CD4-positive, alpha-beta T cell treated with Interleukin-10 for 1 hour (primary cell): ENCODE data around the gene KBTBD12.
"Not testable (repeated sequence)": the region's sequence is repeated elsewhere in the genome, so short reads cannot be mapped to it uniquely, and the experiment has no call there.

Experiments
- DNase-seq: peaks from one replicate; pipeline ENCODE4 v3.0.0-alpha.2; 2020

The KBTBD12 gene

DNA sequence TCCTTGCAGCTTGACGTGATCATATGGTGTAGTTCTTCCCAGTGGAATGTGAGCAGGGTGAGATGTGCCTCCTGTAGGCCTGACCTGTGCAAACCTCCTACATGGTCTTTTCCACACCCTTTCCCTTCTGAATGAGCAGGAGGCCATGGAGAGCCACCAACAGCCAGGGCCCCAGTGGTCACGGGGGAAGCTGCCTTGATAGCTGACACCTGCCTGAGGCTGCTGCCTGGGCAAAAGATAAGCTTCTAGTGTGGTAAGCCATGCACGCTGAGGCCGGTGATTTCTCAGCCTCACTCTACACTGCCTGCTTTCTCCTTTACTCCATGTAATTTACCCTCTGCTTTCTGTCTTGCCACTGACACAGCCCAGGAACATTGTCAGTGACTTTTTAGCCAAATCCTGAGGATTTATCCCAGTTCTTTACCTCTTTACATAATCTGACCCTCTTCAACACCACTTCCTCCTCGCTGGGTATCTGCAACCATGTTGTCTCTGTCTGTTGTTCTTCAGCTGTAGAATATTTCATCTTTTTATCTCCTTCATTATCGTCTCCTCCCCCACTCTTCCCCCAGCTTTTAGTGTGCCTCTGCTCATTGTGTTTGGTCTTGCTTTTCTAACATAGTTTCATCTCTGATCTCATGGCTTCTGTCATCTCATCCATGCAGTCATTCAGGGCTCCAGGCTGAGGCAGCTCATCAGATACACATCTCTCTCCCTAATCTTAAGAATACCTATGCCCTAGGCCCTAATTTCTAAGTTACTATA is 11.2 kb upstream of the KBTBD12 start:
- DNase-seq: no peak

DNA sequence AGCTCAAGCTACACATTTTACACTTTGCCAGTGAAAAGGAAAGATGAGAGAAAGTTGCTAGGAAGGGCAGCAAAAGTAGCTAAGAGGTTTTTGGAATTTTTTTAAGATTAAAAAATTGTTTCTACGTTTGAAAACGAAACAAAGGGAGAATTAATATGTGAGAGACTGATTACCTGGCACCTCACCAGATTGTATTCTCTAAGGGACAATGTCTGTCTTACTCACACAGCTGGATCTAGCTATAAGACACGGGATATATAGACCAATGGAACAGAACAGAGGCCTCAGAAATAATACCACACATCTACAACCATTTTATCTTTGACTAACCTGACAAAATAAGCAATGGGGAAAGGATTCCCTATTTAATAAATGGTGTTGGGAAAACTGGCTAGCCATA is 9.5 kb upstream of the KBTBD12 start:
- no peak for DNase-seq

DNA sequence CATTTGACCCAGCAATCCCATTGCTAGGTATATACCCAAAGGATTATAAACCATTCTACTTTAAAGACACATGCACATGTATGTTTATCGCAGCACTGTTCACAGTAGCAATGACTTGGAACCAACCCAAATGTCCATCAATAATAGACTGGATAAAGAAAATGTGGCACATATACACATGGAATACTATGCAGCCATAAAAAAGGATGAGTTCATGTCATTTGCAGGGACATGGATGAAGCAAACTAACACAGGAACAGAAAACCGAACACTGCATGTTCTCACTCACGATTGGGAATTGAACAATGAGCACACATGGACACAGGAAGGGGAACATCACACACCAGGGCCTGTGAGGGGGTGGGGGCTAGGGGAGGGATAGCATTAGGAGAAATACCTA is 8.4 kb upstream of the KBTBD12 start:
- DNase-seq: not testable (repeated sequence)

DNA sequence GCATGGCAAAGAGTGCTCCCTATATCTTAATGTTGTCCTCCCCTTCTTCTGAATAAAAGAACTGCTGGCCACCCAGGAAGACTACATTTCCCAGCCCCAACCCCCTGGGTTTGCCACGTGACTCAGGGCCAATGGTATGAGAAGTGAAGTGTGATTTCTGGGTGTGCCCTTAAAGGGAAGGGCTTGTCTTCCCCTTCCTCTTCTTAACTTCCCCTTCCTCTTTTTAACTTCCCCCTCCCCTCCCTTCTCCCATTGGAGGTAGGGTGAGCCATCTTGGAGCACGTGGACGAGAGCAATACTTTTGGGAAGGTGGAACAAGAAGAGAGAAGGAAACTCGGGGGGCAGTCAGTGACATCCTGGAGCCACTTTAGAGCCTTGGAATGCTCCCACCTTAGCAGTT is 6.8 kb upstream of the KBTBD12 start:
- DNase-seq: no peak

DNA sequence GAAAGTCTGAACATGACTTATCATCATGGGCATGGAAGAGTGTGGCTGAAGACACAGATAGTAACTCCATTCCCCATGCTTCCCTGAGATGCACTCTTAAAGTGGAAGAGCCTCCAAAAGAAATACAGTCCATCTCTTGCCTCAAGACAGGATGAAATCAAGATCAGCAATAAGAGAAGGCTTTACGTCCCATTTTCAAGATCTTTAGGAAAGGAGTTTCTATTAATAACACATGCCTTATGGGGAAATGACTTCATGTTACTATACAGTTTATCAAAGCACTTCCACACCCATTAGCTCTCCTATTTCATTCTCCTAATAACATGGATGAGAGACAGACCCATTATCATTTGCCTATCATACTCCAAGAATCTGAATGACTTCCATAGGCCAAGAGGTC is 6.1 kb upstream of the KBTBD12 start:
- DNase-seq: no peak

DNA sequence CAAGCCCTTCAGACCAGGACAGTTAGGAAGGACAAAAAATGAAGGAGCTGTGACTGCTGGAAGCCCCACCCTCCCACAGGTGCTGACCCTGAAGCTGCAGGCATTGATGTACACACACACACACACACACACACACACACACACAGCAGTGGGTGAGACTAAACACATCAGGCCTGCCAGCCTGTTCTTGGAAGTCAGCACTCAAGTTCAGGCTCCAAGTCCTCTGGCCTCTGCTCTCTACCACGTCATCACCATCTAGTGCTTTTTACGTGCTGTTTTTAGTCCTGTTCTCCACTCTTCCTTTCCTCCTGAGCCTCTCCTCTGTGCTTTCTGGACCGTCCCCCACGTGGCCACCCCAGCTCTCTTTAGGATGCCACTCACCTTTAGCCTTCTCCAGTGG is 5.4 kb upstream of the KBTBD12 start:
- no peak for DNase-seq

DNA sequence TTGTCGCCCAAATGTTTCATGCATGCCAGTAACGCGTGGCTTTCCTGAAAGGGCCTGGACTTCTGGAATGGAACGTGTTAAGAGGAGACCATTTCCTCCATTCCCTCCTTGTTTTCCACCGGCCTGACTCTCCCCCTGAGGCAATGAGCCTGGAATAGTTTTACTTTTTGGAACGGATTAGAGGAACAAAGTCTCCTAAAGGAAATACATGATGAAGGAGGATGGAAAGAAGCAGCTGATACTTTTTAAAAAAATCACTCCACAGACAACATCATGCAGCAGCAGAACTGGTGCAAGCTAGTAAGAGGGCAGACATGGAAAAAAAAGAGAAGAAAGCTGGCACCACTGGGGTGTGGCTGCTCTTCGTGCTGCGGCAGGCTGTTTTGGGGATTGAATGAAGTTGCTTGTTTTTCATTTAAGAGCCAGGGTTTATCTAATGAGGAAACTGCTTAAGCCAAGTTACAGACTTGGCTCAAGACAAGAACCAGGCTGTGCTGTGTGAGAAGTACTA is 3.6 kb upstream of the KBTBD12 start:
- no peak for DNase-seq

DNA sequence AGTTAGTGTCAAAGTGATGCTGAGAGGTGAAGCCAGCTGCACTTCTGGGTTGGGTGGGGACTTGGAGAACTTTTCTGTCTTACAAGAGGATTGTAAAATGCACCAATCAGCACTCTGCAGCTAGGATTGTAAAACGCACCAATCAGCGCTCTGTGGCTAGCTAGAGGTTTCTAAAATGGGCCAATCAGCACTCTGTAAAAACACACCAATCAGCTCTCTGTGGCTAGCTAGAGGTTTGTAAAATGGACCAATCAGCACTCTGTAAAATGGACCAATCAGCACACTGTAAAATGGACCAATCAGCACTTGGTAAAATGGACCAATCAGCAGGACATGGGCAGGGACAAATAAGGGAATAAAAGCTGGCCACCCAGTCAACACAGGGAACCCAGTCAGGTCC is 1.2 kb upstream of the KBTBD12 start:
- DNase-seq: not testable (repeated sequence)

DNA sequence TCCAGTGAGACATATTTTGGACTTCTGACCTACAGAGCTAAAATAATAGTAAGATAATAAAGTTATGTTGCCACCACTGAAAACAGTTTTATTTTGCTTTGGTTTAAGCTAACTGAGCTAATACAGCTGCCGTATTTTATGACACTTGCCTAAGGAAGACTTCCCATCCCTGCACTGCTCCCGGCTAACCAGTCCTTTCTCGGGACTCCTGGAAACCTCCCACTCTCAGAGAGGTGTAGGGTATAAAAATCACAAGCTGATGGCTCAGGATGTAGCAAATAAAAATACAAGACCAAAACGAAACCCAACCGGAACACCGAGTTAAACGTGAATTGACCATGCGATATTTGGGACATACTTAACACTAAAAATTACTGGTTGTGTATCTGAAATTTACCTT is 448 bp upstream of the KBTBD12 start:
- no peak for DNase-seq

DNA sequence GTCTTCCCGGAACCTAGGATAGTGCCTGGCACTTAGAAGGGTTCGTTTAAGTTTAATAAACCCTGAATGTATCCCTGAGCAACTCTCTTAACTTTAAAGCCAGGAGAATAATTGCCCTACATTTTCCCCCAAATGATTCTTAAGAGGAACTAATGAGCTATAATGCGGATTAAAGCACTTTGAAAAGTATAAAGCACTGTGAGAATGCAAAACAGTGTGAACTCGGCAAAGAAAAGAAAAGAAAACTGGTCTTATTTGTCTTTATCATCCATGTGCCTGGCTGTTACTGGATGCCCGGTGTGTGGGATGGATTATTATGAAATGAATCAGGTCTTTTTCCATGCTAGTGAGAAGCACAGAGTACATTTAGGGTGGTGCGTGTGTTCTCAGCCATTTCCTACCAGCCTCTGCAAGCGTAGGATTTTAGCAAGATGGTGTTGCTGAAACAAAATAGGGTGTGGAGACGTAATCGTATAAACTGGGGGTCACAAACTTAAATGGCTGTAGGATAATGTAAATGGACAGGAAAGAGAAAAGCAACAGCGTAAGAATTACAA is 983 bp downstream of the KBTBD12 start:
- DNase-seq: no peak

DNA sequence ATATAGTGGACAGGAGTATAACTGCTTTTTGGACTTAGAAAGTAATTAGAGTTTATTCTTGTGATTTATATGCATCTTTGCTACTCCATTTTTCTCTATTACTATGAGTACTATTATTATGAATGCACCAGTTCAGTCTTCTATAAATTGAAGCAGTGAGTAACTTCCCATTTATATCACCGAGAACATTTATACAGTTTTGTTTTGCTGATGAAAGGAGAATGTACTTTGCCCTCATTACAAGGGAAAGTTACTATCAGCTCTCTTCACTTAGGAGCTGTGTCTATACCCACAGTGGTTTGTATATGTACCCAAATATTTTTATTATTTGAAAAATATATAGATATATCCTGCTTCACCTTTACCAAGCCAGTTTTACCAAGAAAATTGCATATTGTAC is 5.7 kb downstream of the KBTBD12 start:
- no peak for DNase-seq

DNA sequence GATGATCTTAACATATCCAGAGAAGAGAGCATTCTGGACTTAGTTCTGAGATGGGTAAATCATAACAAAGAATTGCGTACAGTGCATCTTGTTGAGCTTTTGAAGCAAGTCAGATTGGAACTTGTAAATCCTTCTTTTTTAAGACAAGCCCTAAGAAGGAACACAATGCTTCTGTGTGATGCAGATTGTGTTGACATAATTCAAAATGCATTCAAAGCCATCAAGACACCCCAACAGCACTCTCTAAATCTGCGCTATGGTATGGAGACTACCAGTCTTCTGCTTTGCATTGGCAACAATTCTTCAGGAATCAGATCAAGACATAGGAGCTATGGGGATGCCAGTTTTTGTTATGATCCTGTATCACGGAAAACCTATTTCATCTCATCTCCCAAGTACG is 8.6 kb downstream of the KBTBD12 start:
- DNase-seq: no peak

DNA sequence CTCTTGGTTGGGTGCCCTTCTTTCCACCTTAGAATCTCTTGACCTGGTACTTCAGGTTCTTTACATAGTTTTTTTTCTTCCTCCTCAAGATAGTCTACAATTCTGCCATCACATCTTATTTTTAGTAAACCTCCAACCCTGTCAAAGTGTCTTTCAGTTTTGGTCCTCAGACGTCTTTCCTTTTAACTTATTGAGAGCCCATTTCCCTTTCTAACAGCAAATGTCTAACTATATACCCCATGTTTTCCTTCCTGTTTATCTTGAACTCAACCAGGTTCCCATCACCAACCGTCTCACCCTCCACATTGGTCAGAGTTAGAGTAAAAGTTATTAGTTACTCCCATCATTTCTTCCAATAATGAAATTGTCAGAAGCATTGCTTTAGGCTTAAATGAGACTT is 10.4 kb downstream of the KBTBD12 start:
- no peak for DNase-seq

DNA sequence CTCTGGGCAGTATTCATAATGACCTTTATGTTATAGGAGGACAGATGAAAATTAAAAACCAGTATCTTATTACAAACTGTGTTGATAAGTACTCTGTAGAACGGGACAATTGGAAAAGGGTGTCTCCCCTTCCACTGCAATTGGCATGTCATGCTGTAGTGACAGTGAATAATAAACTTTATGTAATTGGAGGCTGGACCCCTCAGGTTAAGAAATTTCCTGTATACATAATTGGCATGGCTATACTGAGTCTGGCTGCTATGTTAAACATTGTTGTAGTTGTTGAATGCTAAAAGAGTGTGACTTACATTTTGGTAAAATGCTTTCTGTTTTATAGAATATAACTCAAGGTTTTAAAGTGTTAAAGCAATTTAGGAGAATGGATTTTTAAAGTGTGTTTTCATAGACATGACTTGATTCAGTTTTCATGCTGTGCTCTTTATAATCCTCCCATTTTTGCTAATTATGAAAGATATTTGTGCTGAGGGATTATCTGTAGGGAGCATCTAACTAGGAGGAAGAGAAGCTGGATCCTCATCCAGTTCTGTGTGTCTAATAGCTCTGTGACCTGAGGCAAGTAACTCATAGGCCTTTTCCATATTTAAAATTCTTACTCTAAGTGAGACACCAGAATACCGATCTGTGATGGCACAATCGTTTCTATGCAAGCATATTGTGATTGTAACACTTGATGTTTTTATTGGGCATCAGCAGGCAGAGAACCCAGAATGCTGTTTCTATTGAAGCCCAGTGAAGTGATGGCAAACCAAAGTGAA is 13.0 kb downstream of the KBTBD12 start:
- DNase-seq: no peak

DNA sequence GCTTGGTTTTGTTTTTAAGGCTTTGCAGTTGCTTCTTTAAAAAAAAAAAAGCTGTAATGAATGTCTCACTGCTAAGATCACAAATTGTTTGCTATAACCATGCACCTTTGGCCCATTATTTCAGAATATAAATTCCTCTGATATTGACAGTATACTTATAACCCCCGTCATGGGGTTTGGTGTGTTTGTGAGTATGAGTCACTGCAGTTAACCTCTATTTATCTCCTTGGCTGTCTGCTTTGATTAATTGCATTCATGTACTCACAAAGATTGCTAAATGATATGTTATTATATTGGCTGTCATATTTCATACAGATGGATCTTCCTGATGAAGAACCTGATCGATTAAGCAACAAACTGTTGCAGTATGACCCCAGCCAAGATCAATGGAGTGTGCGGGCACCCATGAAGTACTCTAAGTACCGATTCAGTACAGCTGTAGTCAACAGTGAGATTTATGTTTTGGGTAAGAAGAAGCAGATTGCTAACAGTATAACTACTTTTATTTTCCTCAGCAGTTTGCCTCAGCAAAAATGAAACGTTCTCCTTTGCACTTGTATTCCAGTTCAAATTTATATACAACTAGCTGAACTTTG is 14.9 kb downstream of the KBTBD12 start:
- DNase-seq: no peak

DNA sequence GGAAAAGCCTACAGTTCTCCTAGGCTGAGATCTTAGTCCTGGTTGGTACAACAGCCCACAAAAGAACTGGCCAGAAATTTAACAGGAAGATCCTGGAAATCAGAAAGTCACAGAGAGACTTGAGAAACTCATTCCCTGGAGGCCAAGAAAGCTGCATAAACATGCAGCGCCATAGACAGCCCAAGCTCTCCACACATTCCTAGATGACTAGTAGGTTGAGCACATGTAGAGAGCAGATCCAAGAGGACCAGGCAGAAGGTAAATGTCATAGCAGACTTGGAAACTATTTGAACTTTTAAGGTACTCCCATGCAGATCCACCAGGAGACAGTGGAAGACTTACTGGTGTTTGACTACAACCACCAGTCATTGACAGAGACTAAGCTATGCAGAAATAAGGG is 18.4 kb downstream of the KBTBD12 start:
- DNase-seq: no peak

DNA sequence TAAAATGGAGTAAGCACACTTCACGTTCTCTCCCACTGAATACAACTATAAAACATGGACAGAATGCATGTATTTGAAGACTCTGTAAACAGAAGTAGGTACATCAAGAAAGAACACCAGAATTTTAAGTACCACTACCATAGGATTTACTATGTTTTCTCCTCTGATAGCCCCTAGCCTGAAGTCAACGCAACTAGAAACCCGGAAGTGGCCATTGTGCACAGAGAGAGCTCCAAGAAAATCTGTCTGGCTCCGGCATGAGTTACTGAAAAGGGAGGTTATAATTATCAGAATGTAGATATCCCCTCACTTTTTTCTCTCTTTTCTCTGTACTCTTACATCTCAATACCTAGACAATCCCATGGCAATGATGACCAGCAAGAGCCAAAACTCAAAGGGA is 23.8 kb downstream of the KBTBD12 start:
- DNase-seq: no peak

DNA sequence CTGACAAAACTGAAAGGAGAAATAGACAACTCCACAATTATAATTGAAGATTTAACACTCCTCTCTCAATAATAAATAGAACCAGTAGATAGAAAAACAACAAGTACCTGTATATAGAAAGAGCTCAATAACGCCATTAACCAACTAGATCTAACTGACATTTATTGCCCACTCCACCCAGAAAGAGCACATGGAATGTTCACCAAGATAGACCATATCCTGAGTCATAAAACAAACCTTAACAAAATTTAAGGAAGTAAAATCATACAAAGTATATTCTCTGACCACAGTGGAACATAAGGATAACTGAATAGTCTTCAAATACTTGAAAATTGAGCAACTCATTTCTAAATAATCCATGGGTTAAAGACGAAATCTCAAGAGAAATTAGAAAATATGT is 25.1 kb downstream of the KBTBD12 start:
- no peak for DNase-seq

DNA sequence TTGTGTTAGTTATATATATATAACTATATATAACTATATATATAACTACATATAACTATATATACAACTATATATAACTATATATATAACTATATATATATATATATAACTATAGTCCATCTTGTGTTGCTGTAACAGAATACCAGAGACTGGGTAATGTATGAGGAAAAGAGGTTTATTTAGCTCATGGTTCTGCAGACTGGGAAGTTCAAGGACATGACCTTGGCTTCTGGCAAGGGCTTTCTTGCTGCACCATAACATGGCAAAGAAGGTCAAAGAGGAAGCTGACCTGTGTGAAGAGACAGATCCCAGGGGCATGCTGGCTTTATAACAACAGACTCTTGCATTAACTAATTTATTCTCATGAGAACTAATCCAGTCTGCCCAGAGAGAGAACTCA is 27.6 kb downstream of the KBTBD12 start:
- no peak for DNase-seq

DNA sequence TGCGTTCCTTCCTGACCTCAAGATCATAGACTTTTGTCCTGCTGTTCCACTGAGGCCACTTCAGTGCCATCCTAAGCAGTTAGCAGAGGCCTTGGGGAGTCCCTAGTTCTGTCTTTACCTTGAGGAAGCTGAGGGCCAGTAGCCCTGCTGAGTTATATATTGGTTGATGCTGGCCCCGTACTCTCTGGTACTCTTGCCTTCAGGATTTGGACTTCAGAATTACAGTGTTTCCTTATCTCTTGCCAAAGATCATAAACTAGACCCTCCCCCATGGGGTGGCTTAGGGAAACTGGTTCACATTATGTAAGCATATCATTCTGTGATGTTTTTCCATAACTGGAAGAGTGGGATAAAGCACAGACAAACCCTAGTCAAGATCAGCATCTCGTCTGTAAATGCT is 33.2 kb downstream of the KBTBD12 start:
- DNase-seq: no peak

DNA sequence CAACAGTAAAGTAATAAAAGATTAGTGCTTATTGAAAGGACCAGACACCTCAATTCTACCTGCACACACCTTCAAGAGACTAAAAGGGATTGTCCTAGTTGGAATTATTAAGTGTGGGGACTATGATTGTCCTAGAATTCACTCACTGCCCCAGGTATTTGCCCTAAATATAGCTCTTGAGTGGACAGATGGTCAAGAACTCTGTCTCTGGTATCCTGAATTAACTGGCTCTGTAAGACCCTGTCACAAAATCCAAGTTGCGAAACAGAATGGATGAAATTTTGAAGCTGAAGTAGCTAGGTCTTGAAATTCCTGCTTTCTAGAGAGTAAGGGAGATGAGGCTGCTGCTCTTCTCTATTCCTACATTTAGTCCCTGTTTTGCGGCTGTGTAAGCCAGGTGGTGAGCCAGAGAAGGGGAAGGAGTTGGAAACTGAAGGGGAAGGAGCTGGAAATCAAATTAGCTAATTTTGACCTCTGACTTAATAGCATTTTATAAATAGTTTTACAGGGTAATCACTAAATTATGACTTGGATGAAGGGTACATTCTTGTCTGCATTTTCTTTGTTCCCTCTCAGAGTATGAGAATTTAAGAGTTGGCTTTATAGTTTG is 34.5 kb downstream of the KBTBD12 start:
- DNase-seq: no peak

DNA sequence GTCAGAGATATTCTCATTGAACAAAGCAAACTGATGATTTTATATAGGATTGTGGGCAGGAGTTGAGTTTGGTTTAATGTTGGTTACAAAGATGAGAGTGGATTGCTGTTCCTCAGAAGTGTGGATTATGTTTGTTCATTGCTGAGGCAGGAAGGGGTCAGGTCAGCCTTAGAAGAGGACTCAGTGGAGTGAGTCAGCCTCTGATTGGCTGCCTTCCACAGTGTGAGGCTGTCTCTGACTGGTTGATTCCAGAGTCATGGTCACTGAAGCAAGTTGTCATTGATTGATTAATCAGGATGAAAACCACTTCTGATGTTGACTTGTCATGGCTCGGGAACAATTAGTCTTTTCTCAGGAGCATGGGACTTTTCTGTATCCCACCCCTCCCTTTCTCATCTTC is 36.2 kb downstream of the KBTBD12 start:
- DNase-seq: no peak
